HepG2 (cell line): ENCODE results near the gene IQCC. TPM values are rescaled to one million over a fixed set of nuclear protein-coding genes. Genes with fewer than 3 reads are reported as not detected.

Experiments used
- CENPX ChIP-seq: sonication (generic); formaldehyde crosslinking; IDR thresholded peaks from 2 replicates; pipeline ENCODE4 v1.9.0; 2021; ENCODE audit warnings: mild to moderate bottlenecking, missing genetic modification reagents, moderate library complexity
- DMAP1 ChIP-seq: IDR thresholded peaks from 2 replicates; pipeline ENCODE4 v1.6.1; 2016
- ETV5 ChIP-seq: IDR thresholded peaks from 2 replicates; pipeline ENCODE4 v1.6.1; 2018; ENCODE audit warnings: missing biosample characterization, missing genetic modification reagents, inconsistent platforms, borderline replicate concordance
- HMG20A ChIP-seq: IDR thresholded peaks from 2 replicates; pipeline ENCODE4 v1.6.1; 2016; ENCODE audit warnings: borderline replicate concordance
- MAF1 ChIP-seq: sonication (generic); formaldehyde crosslinking; IDR thresholded peaks from 2 replicates; pipeline ENCODE4 v1.5.0; 2020; ENCODE audit warnings: missing genetic modification reagents, borderline replicate concordance
- MAZ ChIP-seq, 2 experiments: sonication (generic) in 1 of 2; formaldehyde crosslinking in 1 of 2; IDR thresholded peaks; 2 replicates each; pipeline versions ENCODE4 v1.5.0 to v1.6.1; 2012 to 2020; ENCODE audit warnings: low read depth in 2 of 2, mild to moderate bottlenecking in 2 of 2, borderline replicate concordance in 1 of 2, improper control_type of control experiment in 1 of 2, low read length in 1 of 2, missing genetic modification reagents in 1 of 2, moderate library complexity in 1 of 2
- POLR2A ChIP-seq, 2 experiments: IDR thresholded peaks; 2 replicates each; pipeline ENCODE4 v1.6.1; 2011; ENCODE audit warnings: low read depth in 2 of 2, low read length in 2 of 2, mild to moderate bottlenecking in 1 of 2, moderate library complexity in 1 of 2; ENCODE audit not compliant: insufficient read depth in 1 of 2
- REXO4 ChIP-seq: sonication (generic); formaldehyde crosslinking; IDR thresholded peaks from 2 replicates; pipeline ENCODE4 v1.8.0; 2022; ENCODE audit warnings: missing genetic modification reagents, mild to moderate bottlenecking, borderline replicate concordance
- SMARCE1 ChIP-seq: fragments of 450-650 bp; IDR thresholded peaks from 2 replicates; pipeline ENCODE4 v1.6.1; 2017; ENCODE audit warnings: borderline replicate concordance
- STAT5B ChIP-seq: sonication (generic); formaldehyde crosslinking; IDR thresholded peaks from 2 replicates; pipeline ENCODE4 v1.4.0; 2020; ENCODE audit warnings: missing genetic modification reagents
- TARDBP ChIP-seq: sonication (generic); formaldehyde crosslinking; IDR thresholded peaks from 2 replicates; pipeline ENCODE4 v1.8.0; 2022; ENCODE audit warnings: mild to moderate bottlenecking, missing genetic modification reagents
- TGIF2 ChIP-seq: IDR thresholded peaks from 2 replicates; pipeline ENCODE4 v1.6.1; 2016; ENCODE audit warnings: control low read depth, missing compliant biosample characterization
- ZHX2 ChIP-seq, 2 experiments: sonication (generic) in 1 of 2; formaldehyde crosslinking in 1 of 2; IDR thresholded peaks; 2 replicates each; pipeline versions ENCODE4 v1.6.1 to v1.9.0; 2014 to 2022; ENCODE audit warnings: antibody characterized with exemption in 1 of 2, borderline replicate concordance in 1 of 2, inconsistent platforms in 1 of 2, low read depth in 1 of 2, missing genetic modification reagents in 1 of 2
- ZNF33A ChIP-seq: sonication (generic); formaldehyde crosslinking; IDR thresholded peaks from 2 replicates; pipeline ENCODE4 v1.5.1; 2020; ENCODE audit warnings: missing genetic modification reagents, mild to moderate bottlenecking, moderate library complexity, borderline replicate concordance
- ZNF382 ChIP-seq: sonication (generic); formaldehyde crosslinking; IDR thresholded peaks from 2 replicates; pipeline ENCODE4 v1.5.0; 2020; ENCODE audit warnings: missing genetic modification reagents, mild to moderate bottlenecking, borderline replicate concordance
- ZNF660 ChIP-seq: sonication (generic); formaldehyde crosslinking; IDR thresholded peaks from 2 replicates; pipeline ENCODE4 v1.5.1; 2020; ENCODE audit warnings: mild to moderate bottlenecking, low read depth, missing genetic modification reagents, borderline replicate concordance
- ZNF768 ChIP-seq: sonication (generic); formaldehyde crosslinking; IDR thresholded peaks from 2 replicates; pipeline ENCODE4 v1.4.0; 2020; ENCODE audit warnings: missing genetic modification reagents
- ZNF883 ChIP-seq: sonication (generic); formaldehyde crosslinking; IDR thresholded peaks from 2 replicates; pipeline ENCODE4 v1.5.1; 2020; ENCODE audit warnings: mild to moderate bottlenecking, missing genetic modification reagents; ENCODE audit errors: not compliant biosample characterization
- ZSCAN9 ChIP-seq: IDR thresholded peaks from 2 replicates; pipeline ENCODE4 v1.6.1; 2016; ENCODE audit warnings: borderline replicate concordance
- polyA plus RNA-seq, 8 experiments: library from polyadenylated mRNA; depleted of rRNA in 3 of 8; stranded (reverse) in 7 of 8; unstranded in 1 of 8; fragments of >200 nt; fragmentation: Illumina TruSeq in 4 of 8; extraction: Trizol in 4 of 8; gene quantifications; 2 replicates each; pipeline versions ENCODE4 v1.2.1 to v1.2.3, GENCODE V29; 2011 to 2016; ENCODE audit warnings: low read depth in 4 of 8, missing spikeins in 1 of 8, mixed read lengths in 1 of 8; ENCODE audit not compliant: insufficient read depth in 1 of 8
- total RNA-seq, 5 experiments: library from RNA; depleted of rRNA; stranded (reverse); fragments of >200 nt; fragmentation: Illumina TruSeq; extraction: Trizol; gene quantifications; 2 replicates each; pipeline ENCODE4 v1.2.3, GENCODE V29; 2016; ENCODE audit warnings: low read depth in 1 of 5
- TF ChIP-seq, protein P1 (sequence below): sonication (generic); formaldehyde crosslinking; IDR thresholded peaks from 2 replicates; pipeline ENCODE4 v1.5.1; 2020; ENCODE audit warnings: mild to moderate bottlenecking, missing genetic modification reagents

IQCC gene
- total and polyA plus RNA-seq, 2 of the 13 experiments (the other 11 are each of a cell fraction or from before 2014, with no cell fraction given) = 1.7 to 3.0 TPM

DNA sequence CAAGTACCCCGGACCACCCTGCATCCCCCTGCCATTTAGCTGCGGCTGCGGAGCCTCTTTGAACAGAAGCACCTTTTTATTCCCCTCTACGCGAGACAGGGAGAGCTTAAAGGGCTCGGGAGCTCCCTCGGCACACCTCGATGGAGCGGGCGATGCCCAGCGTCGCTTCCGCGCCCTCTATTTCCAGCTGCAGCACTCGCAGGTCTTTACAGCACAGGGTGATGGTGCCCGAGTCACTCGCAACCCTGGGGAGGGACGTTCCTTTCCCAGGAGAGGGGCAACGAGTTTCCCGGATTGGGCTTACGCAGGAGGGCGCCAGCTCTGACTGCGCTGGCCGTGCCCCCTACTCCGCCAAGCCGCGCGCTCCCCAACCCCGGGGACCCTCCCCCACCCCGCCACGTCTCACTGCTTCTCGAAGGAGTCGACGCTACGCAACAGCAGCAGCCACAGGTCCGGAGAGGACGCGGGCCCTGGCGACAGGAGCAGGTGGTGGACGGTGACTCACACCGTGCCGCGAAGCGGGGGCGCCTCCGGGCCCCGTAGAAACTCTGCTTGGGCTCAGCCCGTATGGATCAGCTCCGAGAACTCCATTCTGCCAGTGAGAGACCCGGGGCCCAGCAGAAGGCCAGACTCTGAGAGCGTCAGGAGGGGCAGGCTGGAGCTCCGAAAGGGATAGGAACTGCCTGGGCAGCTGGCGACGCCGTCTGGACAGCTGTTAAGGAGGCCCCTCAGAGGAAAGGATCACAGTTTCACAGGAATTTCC lies 35.7 kb downstream of the IQCC start (continued):
- TF ChIP-seq TARDBP (CRISPR knock-in tag) = no peak
- TF ChIP-seq, protein P1, sequence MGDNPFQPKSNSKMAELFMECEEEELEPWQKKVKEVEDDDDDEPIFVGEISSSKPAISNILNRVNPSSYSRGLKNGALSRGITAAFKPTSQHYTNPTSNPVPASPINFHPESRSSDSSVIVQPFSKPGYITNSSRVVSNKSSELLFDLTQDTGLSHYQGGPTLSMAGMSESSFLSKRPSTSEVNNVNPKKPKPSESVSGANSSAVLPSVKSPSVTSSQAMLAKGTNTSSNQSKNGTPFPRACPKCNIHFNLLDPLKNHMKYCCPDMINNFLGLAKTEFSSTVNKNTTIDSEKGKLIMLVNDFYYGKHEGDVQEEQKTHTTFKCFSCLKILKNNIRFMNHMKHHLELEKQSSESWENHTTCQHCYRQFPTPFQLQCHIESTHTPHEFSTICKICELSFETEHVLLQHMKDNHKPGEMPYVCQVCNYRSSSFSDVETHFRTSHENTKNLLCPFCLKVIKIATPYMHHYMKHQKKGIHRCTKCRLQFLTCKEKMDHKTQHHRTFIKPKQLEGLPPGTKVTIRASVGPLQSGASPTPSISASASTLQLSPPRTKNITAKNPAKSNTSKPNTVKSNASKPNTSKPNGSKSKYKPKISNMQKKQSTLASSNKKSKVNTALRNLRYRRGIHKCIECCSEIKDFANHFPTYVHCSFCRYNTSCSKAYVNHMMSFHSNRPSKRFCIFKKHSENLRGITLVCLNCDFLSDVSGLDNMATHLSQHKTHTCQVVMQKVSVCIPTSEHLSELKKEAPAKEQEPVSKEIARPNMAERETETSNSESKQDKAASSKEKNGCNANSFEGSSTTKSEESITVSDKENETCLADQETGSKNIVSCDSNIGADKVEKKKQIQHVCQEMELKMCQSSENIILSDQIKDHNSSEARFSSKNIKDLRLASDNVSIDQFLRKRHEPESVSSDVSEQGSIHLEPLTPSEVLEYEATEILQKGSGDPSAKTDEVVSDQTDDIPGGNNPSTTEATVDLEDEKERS = peak; percentile 35; the same call in 1 of the 2 replicates
- TF ChIP-seq MAF1 (CRISPR knock-in tag) = no peak
- no peak for TF ChIP-seq ETV5 (CRISPR knock-in tag)
- no peak for TF ChIP-seq SMARCE1
- TF ChIP-seq ZNF33A (CRISPR knock-in tag) = no peak
- TF ChIP-seq ZNF660 (CRISPR knock-in tag) = no peak
- TF ChIP-seq ZSCAN9 (CRISPR knock-in tag) = peak; percentile 39; the same call in 1 of the 2 replicates
- peak in 1 of 2 experiments; percentile 39; a peak in 1 of 4 replicates for TF ChIP-seq POLR2A (IDR thresholded peaks at IDR 0.05; ENCODE audit: insufficient read depth in 1 of 2, low read depth in 2 of 2, low read length in 2 of 2)
- TF ChIP-seq MAZ (IDR thresholded peaks at IDR 0.05; ENCODE audit: borderline replicate concordance, low read depth, low read length) = no peak; the same call in 1 of the 2 replicates
- no peak for TF ChIP-seq MAZ (CRISPR knock-in tag; IDR thresholded peaks at IDR 0.05; ENCODE audit: low read depth)
- no peak for TF ChIP-seq STAT5B (CRISPR knock-in tag)
- no peak for TF ChIP-seq HMG20A (CRISPR knock-in tag)
- TF ChIP-seq TGIF2 (CRISPR knock-in tag) = peak; percentile 64; the same call in 1 of the 2 replicates
- TF ChIP-seq ZNF768 (CRISPR knock-in tag) = no peak; the same call in 1 of the 2 replicates
- TF ChIP-seq REXO4 (CRISPR knock-in tag) = no peak
- TF ChIP-seq CENPX (CRISPR knock-in tag) = no peak
- TF ChIP-seq ZHX2 (IDR thresholded peaks at IDR 0.05; ENCODE audit: low read depth) = no peak
- TF ChIP-seq ZHX2 (CRISPR knock-in tag; IDR thresholded peaks at IDR 0.05; ENCODE audit: borderline replicate concordance) = 0 out of 2 replicates have a peak, but pooled peaks have one; percentile 33
- no peak for TF ChIP-seq ZNF883
- TF ChIP-seq ZNF382 (CRISPR knock-in tag) = no peak
- TF ChIP-seq DMAP1 (CRISPR knock-in tag) = peak; percentile 21; the same call in 1 of the 2 replicates
